Esophagus squamous epithelium (tissue), 4 donors: ENCODE data around the gene LRRC34.

ENCODE experiments used
- POLR2A ChIP-seq, 4 donors: fragments of 450-650 bp; IDR thresholded peaks; one replicate each; pipeline ENCODE4 v1.6.1; 2017; ENCODE audit warnings: antibody characterized with exemption in 4 of 4, mild to moderate bottlenecking in 4 of 4, moderate library complexity in 3 of 4
- TF ChIP-seq, protein P1 (sequence below), 6 experiments: fragments of 450-650 bp in 4 of 6; fragments of 200-600 bp in 2 of 6; sonication (generic) in 2 of 6; IDR thresholded peaks; one replicate each; pipeline ENCODE4 v1.5.1; 2016 to 2019; ENCODE audit warnings: antibody characterized with exemption in 6 of 6, mild to moderate bottlenecking in 4 of 6, moderate library complexity in 4 of 6

DNA sequence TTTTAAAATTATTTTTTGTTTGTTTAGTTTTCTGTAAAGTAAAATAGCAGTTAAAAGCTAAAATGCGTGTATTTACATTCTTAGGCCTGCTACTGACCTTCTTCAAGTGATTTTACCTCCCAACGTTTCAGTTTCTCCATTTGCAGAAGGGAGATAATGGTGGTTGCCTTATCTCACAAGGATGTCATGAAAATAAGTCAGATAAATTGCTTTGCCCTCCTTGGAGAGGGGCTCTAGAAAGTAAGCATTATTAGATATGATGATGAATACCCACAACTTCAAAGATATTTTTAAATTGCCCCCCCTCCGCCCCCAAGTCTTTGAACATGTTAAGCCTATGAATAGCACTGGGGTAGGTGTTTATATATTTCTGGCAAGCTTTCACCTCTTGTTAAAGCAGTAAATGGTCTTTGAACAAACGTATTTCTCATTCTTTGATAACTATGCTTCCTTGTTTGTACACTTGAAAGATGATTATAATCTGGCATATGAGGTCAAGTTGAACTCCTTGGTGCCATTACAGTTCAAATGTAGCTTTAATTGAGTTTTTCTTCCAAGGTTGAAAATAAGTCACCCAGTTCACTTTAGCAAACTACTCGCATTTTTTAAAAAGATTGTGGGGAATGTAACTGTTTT lies 54.2 kb downstream of the LRRC34 start:
- TF ChIP-seq, protein P1, sequence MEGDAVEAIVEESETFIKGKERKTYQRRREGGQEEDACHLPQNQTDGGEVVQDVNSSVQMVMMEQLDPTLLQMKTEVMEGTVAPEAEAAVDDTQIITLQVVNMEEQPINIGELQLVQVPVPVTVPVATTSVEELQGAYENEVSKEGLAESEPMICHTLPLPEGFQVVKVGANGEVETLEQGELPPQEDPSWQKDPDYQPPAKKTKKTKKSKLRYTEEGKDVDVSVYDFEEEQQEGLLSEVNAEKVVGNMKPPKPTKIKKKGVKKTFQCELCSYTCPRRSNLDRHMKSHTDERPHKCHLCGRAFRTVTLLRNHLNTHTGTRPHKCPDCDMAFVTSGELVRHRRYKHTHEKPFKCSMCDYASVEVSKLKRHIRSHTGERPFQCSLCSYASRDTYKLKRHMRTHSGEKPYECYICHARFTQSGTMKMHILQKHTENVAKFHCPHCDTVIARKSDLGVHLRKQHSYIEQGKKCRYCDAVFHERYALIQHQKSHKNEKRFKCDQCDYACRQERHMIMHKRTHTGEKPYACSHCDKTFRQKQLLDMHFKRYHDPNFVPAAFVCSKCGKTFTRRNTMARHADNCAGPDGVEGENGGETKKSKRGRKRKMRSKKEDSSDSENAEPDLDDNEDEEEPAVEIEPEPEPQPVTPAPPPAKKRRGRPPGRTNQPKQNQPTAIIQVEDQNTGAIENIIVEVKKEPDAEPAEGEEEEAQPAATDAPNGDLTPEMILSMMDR (IDR thresholded peaks at IDR 0.05): no peak
- TF ChIP-seq POLR2A (IDR thresholded peaks at IDR 0.05): no peak
